CD4-positive, alpha-beta memory T cell (primary cell): ENCODE data around the gene ARHGAP22. TPM values are rescaled to one million over a fixed set of nuclear protein-coding genes. Genes with fewer than 3 reads are reported as not detected.
A peak's percentile ranks its signal among the peaks of the same experiment; 100 is the strongest.

Experiments
- CTCF ChIA-PET: fragments of 350-600 bp; sonication (Branson Sonifier 250); formaldehyde crosslinking; loops from one replicate; lab custom pipeline; 2021; ENCODE audit warnings: inconsistent platforms; ENCODE audit not compliant: partially characterized antibody; lab: Charles Lee
- POLR2A ChIA-PET: fragments of 350-600 bp; sonication (Branson Sonifier 250); formaldehyde crosslinking; loops from one replicate; lab custom pipeline; 2021; ENCODE audit not compliant: partially characterized antibody; lab: Charles Lee
- DNase-seq, 5 donors: peaks; one replicate each; pipeline versions ENCODE4 v3.0.0 to v3.0.0-alpha.2; 2020 to 2022; ENCODE audit warnings: mixed read lengths in 1 of 5
- H3K27ac ChIP-seq: one replicate; pipeline ENCODE4 v1.7.0; 2013; ENCODE audit warnings: low read depth, low read length
- H3K27me3 ChIP-seq: 2 replicates; pipeline ENCODE4 v1.7.0; 2013; ENCODE audit warnings: mild to moderate bottlenecking, low read length, moderate library complexity; ENCODE audit not compliant: insufficient read depth
- H3K36me3 ChIP-seq: 2 replicates; pipeline ENCODE4 v1.7.0; 2013; ENCODE audit warnings: mild to moderate bottlenecking, low read length, moderate library complexity; ENCODE audit not compliant: insufficient read depth
- H3K4me1 ChIP-seq: 2 replicates; pipeline ENCODE4 v1.7.0; 2013; ENCODE audit warnings: mild to moderate bottlenecking, low read length, moderate library complexity; ENCODE audit not compliant: insufficient read depth
- H3K4me3 ChIP-seq, 2 donors: one replicate each; pipeline ENCODE4 v1.7.0; 2013; ENCODE audit warnings: low read length in 2 of 2, mild to moderate bottlenecking in 1 of 2
- H3K9me3 ChIP-seq, 2 donors: one replicate each; pipeline ENCODE4 v1.7.0; 2013; ENCODE audit warnings: low read length in 2 of 2, control low read depth in 1 of 2; ENCODE audit not compliant: control insufficient read depth in 1 of 2
- H3K27ac Mint-ChIP-seq, 7 donors: one replicate each; pipeline ENCODE4 v1.8.0; 2020 to 2021; ENCODE audit warnings: mixed read lengths in 7 of 7, mild to moderate bottlenecking in 6 of 7, inconsistent platforms in 3 of 7, moderate library complexity in 3 of 7
- H3K27me3 Mint-ChIP-seq, 2 donors: one replicate each; pipeline ENCODE4 v1.8.0; 2020 to 2021; ENCODE audit warnings: mixed read lengths in 2 of 2
- H3K36me3 Mint-ChIP-seq, 2 donors: one replicate each; pipeline ENCODE4 v1.8.0; 2020 to 2021; ENCODE audit warnings: mixed read lengths in 2 of 2, inconsistent platforms in 1 of 2, mild to moderate bottlenecking in 1 of 2
- H3K4me1 Mint-ChIP-seq, 4 donors: one replicate each; pipeline ENCODE4 v1.8.0; 2020 to 2021; ENCODE audit warnings: mixed read lengths in 4 of 4, mild to moderate bottlenecking in 1 of 4
- H3K4me3 Mint-ChIP-seq, 8 donors: one replicate each; pipeline ENCODE4 v1.8.0; 2020 to 2021; ENCODE audit warnings: mixed read lengths in 8 of 8, mild to moderate bottlenecking in 7 of 8, moderate library complexity in 6 of 8, inconsistent platforms in 3 of 8
- H3K9me3 Mint-ChIP-seq, 8 donors: one replicate each; pipeline ENCODE4 v1.8.0; 2020 to 2021; ENCODE audit warnings: mixed read lengths in 8 of 8, mild to moderate bottlenecking in 5 of 8, inconsistent platforms in 3 of 8, moderate library complexity in 1 of 8
- intact Hi-C: fragments of 100-400 bp; cut with micrococcal nuclease; formaldehyde crosslinking; loops from one replicate; pipeline ENCODE4 v1.15.1; 2023
- polyA plus RNA-seq, 2 donors: library from polyadenylated mRNA; unstranded; fragments of 300-500 nt; fragmentation: Illumina TruSeq; gene quantifications; one replicate each; pipeline ENCODE4 v1.2.3, GENCODE V29; 2021
- total RNA-seq, 2 experiments: library from RNA; stranded (reverse); gene quantifications; one replicate each; pipeline ENCODE4 v1.2.3, GENCODE V29; 2021

ARHGAP22 gene
- total and polyA plus RNA-seq, 4 experiments from 2014 or later = 0.20 to 0.83 TPM; not detected in 2

GRCh38 chr10:48493083-48493871 is 111.6 kb downstream of the ARHGAP22 start:
- Mint-ChIP-seq H3K4me1 (peaks cover 5 to 15% (median 8%) of the 10 kb centered on the region in 4 donors), H3K4me3 (no peak overlapping the region), H3K27me3 (peaks cover 16 to 22% of the 10 kb centered on the region in 2 donors), H3K9me3 (peaks cover 0 to 2% (median 0%) of the 10 kb centered on the region in 8 donors), H3K27ac (peak overlapping the region in 1 of 7 donors; percentile 33), H3K36me3 (no peaks in the 10 kb centered on the region)
- Histone ChIP-seq H3K9me3 (no peaks in the 10 kb centered on the region), H3K36me3 (no peaks in the 10 kb centered on the region), H3K4me1 (no peaks in the 10 kb centered on the region), H3K27ac (no peak overlapping the region), H3K27me3 (no peaks in the 10 kb centered on the region), H3K4me3 (no peak overlapping the region)
- POLR2A ChIA-PET = no interaction called here
- intact Hi-C loops = no loop called here
- no peak for DNase-seq
- CTCF ChIA-PET = no interaction called here

GRCh38 chr10:48492201-48492600 is 112.7 kb downstream of the ARHGAP22 start:
- Histone ChIP-seq H3K27ac (no peak overlapping the region), H3K4me3 (no peak overlapping the region), H3K27me3 (no peaks in the 10 kb centered on the region), H3K4me1 (no peaks in the 10 kb centered on the region), H3K9me3 (no peaks in the 10 kb centered on the region), H3K36me3 (no peaks in the 10 kb centered on the region)
- Mint-ChIP-seq H3K4me1 (peaks cover 5 to 15% (median 8%) of the 10 kb centered on the region in 4 donors), H3K27ac (no peak overlapping the region), H3K36me3 (no peaks in the 10 kb centered on the region), H3K27me3 (peaks cover 12 to 24% of the 10 kb centered on the region in 2 donors), H3K9me3 (peaks cover 0 to 2% (median 0%) of the 10 kb centered on the region in 8 donors), H3K4me3 (no peak overlapping the region)
- POLR2A ChIA-PET = no interaction called here
- CTCF ChIA-PET = no interaction called here
- intact Hi-C loops = no loop called here
- DNase-seq = no peak

- intact Hi-C loops = no loop called here
- H3K9me3 ChIP-seq = no peaks in the 10 kb centered on the region
These were observed 113.3 kb downstream of the ARHGAP22 start for GRCh38 chr10:48491392-48492139.

GRCh38 chr10:48490946-48491345 is 113.9 kb downstream of the ARHGAP22 start:
- H3K27ac Mint-ChIP-seq = no peak overlapping the region
- no peaks in the 10 kb centered on the region for H3K27me3 ChIP-seq
- intact Hi-C loops = no loop called here
- DNase-seq = no peak
- H3K4me1 Mint-ChIP-seq = peaks cover 5 to 15% (median 8%) of the 10 kb centered on the region in 4 donors
- CTCF ChIA-PET = no interaction called here
- no peaks in the 10 kb centered on the region for H3K36me3 Mint-ChIP-seq
- H3K4me3 Mint-ChIP-seq = no peak overlapping the region
- H3K27ac ChIP-seq = no peak overlapping the region
- peaks cover 10 to 24% of the 10 kb centered on the region in 2 donors for H3K27me3 Mint-ChIP-seq
- POLR2A ChIA-PET = no interaction called here
- no peaks in the 10 kb centered on the region for H3K4me1 ChIP-seq
- H3K36me3 ChIP-seq = no peaks in the 10 kb centered on the region
- no peaks in the 10 kb centered on the region for H3K9me3 ChIP-seq
- H3K9me3 Mint-ChIP-seq = peaks cover 0 to 2% (median 0%) of the 10 kb centered on the region in 8 donors
- no peak overlapping the region for H3K4me3 ChIP-seq

More at GRCh38 chr10:48491392-48492139, 113.3 kb downstream of the ARHGAP22 start:
- Histone ChIP-seq H3K4me1 (no peaks in the 10 kb centered on the region), H3K27ac (no peak overlapping the region), H3K4me3 (no peak overlapping the region), H3K36me3 (no peaks in the 10 kb centered on the region), H3K27me3 (no peaks in the 10 kb centered on the region)
- H3K4me3 Mint-ChIP-seq = no peak overlapping the region
- H3K27me3 Mint-ChIP-seq = peaks cover 10 to 27% of the 10 kb centered on the region in 2 donors
- ChIA-PET CTCF (no interaction called here), POLR2A (no interaction called here)
- no peak overlapping the region for H3K27ac Mint-ChIP-seq
- peaks cover 5 to 15% (median 8%) of the 10 kb centered on the region in 4 donors for H3K4me1 Mint-ChIP-seq
- no peak for DNase-seq
- no peaks in the 10 kb centered on the region for H3K36me3 Mint-ChIP-seq
- H3K9me3 Mint-ChIP-seq = peaks cover 0 to 2% (median 0%) of the 10 kb centered on the region in 8 donors

GRCh38 chr10:48490571-48490940 is 114.3 kb downstream of the ARHGAP22 start:
- ChIA-PET CTCF (no interaction called here), POLR2A (no interaction called here)
- H3K27ac Mint-ChIP-seq = no peak overlapping the region
- no peaks in the 10 kb centered on the region for H3K36me3 Mint-ChIP-seq
- H3K4me1 ChIP-seq = no peaks in the 10 kb centered on the region
- H3K4me1 Mint-ChIP-seq = peaks cover 5 to 15% (median 8%) of the 10 kb centered on the region in 4 donors
- no peaks in the 10 kb centered on the region for H3K27me3 ChIP-seq
- no peaks in the 10 kb centered on the region for H3K9me3 ChIP-seq
- DNase-seq = no peak
- intact Hi-C loops = no loop called here
- H3K36me3 ChIP-seq = no peaks in the 10 kb centered on the region
- H3K4me3 ChIP-seq = no peak overlapping the region
- H3K9me3 Mint-ChIP-seq = peaks cover 0 to 2% (median 0%) of the 10 kb centered on the region in 8 donors
- peaks cover 10 to 24% of the 10 kb centered on the region in 2 donors for H3K27me3 Mint-ChIP-seq
- no peak overlapping the region for H3K27ac ChIP-seq
- H3K4me3 Mint-ChIP-seq = no peak overlapping the region

GRCh38 chr10:48489099-48489498 is 115.8 kb downstream of the ARHGAP22 start:
- Mint-ChIP-seq H3K27me3 (peaks cover 4 to 17% of the 10 kb centered on the region in 2 donors), H3K9me3 (peaks cover 0 to 2% (median 0%) of the 10 kb centered on the region in 8 donors), H3K4me3 (no peak overlapping the region), H3K27ac (no peak overlapping the region), H3K4me1 (peaks cover 0 to 6% (median under 1%) of the 10 kb centered on the region in 4 donors), H3K36me3 (no peaks in the 10 kb centered on the region)
- intact Hi-C loops = no loop called here
- ChIA-PET POLR2A (no interaction called here), CTCF (no interaction called here)
- no peak overlapping the region for H3K4me3 ChIP-seq
- no peak for DNase-seq
- no peaks in the 10 kb centered on the region for H3K4me1 ChIP-seq
- no peaks in the 10 kb centered on the region for H3K9me3 ChIP-seq
- H3K36me3 ChIP-seq = no peaks in the 10 kb centered on the region
- H3K27me3 ChIP-seq = no peaks in the 10 kb centered on the region
- no peak overlapping the region for H3K27ac ChIP-seq

- intact Hi-C loops = no loop called here
- no peak overlapping the region for H3K27ac Mint-ChIP-seq
- no peaks in the 10 kb centered on the region for H3K4me1 Mint-ChIP-seq
- no peak overlapping the region for H3K4me3 ChIP-seq
- no peaks in the 10 kb centered on the region for H3K27me3 ChIP-seq
- no peak for DNase-seq
- H3K27me3 Mint-ChIP-seq = peaks cover 3 to 17% of the 10 kb centered on the region in 2 donors
- no peaks in the 10 kb centered on the region for H3K4me1 ChIP-seq
- peaks cover 0 to 2% (median 0%) of the 10 kb centered on the region in 8 donors for H3K9me3 Mint-ChIP-seq
- H3K4me3 Mint-ChIP-seq = no peak overlapping the region
- no peaks in the 10 kb centered on the region for H3K36me3 ChIP-seq
- H3K27ac ChIP-seq = no peak overlapping the region
- CTCF ChIA-PET = no interaction called here
- no peaks in the 10 kb centered on the region for H3K9me3 ChIP-seq
- no peaks in the 10 kb centered on the region for H3K36me3 Mint-ChIP-seq
- POLR2A ChIA-PET = no interaction called here
These were observed 117.6 kb downstream of the ARHGAP22 start for GRCh38 chr10:48487244-48487643.
